Measurements from ENCODE around the gene MAN1B1.

MAN1B1 gene

GRCh38 chr9:137069508-137070091 lies 17.2 kb upstream of the MAN1B1 start:
- DNase-seq, result no peak

- peak; percentile 90 for DNase-seq
Observed at GRCh38 chr9:137070201-137070905, 16.4 kb upstream of the MAN1B1 start, which contains the start of gene SAPCD2. SAPCD2 (minus strand) TSS chr9:137070557; CDS start chr9:137070460, 97 bp downstream.

DNA sequence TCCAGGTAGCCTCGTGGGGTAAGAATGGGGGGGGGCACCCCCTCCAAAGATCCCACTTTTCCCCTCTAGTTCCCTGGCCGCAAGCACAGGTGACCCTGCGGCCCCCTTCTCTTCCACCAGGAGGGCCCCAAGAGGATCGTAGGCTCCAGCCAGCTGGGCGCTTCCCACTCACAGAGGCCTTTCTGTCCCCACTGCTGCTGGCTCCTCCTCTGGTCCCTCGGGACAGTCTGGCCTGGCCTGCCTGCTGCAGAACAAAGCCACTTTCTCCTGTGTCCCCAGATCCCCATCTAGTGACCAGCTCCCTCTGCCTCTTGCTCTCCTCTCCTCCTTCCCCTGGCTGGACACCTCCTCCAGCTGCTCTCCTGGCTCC lies 15.9 kb upstream of the MAN1B1 start:
- no peak for DNase-seq

- DNase-seq, result no peak
Observed at GRCh38 chr9:137071282-137071681, 15.5 kb upstream of the MAN1B1 start.

DNA sequence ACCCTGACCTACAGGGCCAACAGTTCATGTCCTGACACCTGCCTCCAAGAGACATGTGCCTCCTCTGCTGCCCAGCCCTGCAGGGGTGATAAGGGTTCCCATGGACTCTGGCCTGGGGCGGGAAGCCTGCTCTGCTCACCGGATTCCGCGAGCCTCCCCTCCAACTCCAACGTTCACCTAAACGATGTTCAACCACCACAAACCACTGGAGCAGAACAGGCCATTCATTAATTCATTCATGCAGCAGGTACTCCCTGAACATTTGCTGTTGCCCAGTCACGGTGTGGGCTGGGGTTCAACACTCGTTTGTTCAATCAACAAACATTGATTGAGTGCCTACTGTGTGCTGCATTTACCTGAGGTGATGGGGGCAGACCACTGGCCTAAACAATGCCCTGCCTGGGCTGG lies 12.8 kb upstream of the MAN1B1 start:
- DNase-seq, result no peak

- no peak for DNase-seq
Observed at GRCh38 chr9:137074657-137075274, 12.0 kb upstream of the MAN1B1 start.

GRCh38 chr9:137075275-137075775 lies 11.5 kb upstream of the MAN1B1 start:
- no peak for DNase-seq

DNA sequence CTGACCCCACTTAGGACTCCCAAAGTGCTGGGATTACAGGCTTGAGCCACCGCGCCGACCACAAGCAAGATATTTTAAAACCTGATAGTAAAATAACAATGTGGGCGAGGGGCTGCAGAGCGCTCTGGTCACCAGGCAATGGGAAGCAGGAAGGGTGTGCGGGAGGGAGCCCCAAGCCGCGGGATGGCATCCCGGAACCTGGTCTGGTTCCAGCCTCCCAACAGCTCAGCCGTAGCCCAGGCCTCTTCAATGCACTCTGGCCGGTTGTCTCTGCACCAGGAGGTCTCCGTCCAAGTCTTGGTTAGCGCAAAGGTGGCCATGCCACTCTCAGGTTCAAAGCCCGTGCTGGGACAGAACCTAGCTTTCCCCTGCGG lies 10.2 kb upstream of the MAN1B1 start:
- no peak for DNase-seq

DNA sequence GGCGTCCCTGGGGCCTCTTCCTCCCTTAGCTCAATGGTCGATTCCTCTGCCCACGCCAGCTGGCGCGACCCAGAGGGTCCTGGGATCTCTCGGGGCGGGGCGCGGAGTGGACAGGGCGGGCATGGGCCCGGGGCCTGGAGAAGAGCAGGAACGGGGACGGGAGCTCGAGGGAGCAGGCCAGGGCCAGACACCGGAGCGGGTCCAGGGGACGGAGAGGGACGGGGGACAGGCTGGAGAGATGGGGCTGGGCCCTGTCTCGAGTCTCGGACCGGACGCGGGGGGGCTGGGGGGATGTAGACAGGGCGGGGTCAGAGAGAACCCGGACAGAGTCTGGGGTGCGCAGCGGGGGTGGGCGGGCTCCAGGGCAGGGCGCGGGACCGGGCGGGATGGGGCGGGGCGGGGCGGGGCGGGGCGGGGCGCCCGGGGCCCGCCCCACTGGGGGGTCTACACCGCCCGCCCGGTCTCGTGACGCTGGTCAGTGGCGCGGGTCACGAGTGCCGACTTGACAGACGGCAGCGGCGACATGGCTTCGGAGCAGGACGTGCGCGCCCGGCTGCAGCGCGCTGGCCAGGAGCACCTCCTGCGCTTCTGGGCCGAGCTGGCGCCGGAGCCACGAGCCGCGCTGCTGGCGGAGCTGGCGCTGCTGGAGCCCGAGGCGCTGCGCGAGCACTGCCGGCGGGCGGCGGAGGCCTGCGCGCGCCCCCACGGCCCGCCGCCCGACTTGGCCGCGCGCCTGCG lies 9.6 kb upstream of the MAN1B1 start, which contains the start of gene UAP1L1:
Gene UAP1L1 (plus strand): TSS at position 508 of the 738 bp plus-strand sequence. CDS start 16 bp downstream, at position 524.
- DNase-seq, result peak; percentile 68

DNA sequence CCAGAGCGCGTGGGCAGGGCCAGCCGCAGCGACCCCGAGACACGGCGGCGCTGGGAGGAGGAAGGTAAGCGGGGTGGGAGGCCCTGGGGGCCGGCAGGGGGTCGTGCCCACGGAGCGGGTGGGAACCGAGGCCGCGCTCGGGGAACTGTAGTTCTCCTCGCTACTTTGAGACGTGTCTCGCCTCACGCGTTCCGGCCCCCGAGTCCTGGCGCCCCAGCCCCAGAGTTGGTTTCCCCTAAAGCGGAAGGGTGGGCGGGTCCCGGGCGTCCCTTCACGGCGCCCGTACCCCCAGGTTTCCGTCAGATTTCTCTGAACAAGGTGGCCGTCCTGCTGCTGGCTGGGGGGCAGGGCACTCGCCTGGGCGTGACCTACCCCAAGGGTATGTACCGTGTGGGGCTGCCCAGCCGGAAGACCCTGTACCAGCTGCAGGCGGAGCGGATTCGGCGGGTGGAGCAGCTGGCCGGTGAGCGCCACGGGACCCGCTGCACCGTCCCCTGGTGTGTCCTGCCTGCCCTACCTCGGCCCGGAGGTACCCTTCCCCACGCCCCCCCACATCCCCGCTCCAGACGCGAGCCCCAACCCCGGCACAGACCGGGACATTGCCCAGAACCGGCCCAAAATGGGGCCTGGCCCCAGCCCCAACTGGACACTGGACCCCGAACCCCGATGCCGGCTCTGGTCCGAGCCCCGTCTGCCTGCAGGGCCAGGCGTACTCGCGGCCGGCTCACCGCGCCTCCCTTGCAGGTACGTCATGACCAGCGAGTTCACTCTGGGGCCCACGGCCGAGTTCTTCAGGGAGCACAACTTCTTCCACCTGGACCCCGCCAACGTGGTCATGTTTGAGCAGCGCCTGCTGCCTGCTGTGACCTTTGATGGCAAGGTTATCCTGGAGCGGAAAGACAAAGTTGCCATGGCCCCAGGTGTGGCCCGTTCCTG lies 8.8 kb upstream of the MAN1B1 start:
- DNase-seq, result peak; percentile 60

DNA sequence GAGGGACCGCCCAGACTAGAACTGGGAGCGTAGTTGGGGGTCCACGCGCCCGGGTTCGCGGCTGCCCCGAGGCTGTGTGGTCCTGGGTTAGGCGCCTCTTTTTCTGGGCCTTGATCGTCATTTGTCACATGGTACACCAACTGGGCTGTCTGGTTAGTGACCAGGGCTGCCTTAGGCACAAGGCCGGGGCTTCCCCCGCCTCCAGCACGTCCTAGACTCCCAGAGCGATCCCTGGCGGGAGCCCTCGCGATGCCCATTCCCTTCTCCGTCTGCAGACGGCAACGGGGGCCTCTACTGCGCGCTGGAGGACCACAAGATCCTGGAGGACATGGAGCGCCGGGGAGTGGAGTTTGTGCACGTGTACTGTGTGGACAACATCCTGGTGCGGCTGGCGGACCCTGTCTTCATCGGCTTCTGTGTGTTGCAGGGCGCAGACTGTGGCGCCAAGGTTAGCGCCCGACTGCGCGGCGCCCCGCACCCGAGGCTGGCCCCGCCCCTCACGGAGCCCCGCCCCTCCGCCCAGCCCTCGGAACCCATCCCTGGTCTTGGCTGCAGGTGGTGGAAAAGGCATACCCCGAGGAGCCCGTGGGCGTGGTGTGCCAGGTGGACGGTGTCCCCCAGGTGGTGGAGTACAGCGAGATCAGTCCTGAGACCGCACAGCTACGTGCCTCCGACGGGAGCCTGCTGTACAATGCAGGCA lies 7.9 kb upstream of the MAN1B1 start:
- DNase-seq, result no peak

DNA sequence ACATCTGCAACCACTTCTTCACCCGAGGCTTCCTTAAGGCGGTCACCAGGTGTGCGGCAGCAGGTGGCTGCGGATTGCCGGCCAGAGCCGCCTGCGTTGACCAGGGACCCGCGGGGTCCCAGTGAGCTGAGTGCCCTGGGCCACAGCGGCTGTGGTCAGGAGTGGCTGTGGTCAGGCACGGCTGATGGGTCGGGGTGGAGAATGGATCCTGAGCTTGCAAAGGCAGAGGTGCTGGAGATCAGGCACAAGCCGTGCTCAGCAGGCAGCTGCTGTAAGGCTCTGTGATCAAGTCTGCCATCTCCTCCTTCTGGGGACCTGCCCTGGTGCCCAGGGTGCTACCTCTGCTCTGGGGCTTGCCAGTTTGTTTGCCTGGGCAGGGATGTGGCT lies 7.4 kb upstream of the MAN1B1 start:
- DNase-seq, result no peak

GRCh38 chr9:137080260-137081122 lies 6.3 kb upstream of the MAN1B1 start:
- DNase-seq, result no peak

DNA sequence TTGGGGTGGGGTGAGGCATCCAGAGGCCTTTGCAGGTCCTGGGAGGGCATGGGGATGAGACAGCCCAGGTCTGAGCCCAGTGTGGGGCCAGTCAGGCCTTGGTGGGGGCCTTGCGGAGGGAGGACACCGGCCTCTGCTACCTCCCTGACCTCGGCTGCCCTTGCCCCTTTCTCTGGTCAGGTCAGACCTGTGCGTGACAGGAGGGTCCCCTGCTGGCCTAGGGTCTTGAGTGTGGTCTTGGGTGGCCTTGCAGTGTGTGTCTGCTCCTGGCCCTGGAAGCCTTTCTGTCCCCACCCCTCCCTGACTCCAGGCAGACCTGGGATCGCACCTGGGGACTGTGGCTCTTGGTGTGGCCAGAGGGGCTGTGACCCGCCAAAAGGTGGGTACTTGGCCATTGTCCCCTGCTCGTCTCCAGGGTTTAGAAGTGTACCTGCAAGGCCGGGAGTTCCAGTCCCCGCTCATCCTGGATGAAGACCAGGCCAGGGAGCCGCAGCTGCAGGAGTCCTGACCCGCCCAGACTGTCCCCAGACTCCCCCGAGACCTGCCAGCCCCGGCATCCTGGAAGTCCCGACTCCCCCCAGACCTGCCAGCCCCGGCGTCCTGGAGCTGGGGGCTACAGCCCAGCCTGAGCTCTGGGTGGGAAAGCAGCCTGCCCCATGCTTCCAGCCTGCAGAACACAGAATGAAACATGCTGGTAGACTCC lies 4.4 kb upstream of the MAN1B1 start:
- DNase-seq, result no peak

DNA sequence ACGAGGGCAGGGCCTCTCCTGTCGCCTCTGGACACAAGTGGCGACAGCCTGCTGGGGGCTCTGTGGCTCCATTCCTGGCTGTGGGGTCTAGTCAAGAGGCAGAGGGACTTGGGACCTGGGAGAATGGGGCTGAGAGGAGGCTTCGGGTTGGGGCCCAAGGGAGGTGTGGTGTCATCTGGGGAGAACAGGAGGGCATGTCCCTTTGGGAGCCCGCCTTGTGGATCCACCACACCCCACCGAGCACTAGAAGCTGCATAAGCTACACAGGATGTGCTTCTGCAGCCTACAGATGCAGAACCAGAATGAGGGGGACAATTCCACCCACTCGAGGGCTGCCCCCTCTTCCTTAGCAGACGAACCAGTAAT lies 3.9 kb upstream of the MAN1B1 start:
- DNase-seq, result no peak

- DNase-seq, result peak; percentile 44
Observed at GRCh38 chr9:137083394-137084004, 3.3 kb upstream of the MAN1B1 start.

DNA sequence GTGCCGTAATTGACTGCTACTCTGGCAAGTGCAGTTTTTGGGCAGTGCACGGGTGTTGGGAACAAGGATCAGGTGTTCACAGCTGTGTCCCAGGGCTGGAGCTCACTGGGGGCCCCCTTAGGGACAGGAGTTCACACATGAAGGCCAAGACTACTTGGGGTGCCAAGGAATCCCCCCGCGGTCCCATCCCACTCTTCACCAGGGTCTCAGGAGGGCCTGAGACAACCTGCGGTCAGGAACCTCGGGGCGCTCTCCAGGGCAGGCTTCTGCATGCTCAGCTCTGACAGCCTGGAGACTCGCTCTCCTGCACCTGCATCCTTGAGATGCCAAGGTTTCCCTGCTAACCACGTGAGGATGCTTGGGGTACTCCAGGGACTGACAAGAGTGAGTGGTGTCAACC lies 2.3 kb upstream of the MAN1B1 start:
- no peak for DNase-seq

- peak; percentile 46 for DNase-seq
Observed at GRCh38 chr9:137085920-137086530, 760 bp upstream of the MAN1B1 start.

DNA sequence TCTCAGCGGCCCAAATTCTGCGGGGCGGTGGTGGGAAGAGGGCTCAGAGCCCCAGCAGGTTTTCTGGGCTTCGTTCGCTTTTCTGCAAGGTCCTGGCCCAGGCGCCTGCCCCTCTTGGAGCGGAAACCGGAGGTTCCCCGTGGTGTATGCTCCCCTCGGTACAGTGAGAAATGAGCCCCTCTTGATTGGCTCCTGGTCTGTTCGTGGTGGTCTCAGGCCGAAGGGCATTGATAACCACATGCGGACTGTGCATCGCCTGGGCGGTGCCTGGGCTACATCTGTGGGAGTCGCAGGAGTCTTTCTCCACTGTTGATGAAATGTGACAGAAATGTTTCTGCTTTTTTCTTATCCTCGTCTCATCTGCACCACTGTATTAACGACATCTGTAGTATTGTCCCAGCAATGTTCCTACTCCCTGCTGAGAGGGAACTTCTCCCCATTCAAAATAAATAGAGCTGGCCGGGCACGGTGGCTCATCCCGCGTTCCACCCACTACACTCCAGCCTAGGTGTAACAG lies 682 bp downstream of the MAN1B1 start:
- DNase-seq, result no peak

Data from stimulated activated CD4-positive, alpha-beta T cell treated with anti-CD3 and anti-CD28 coated beads, Interleukin-15, amount 100 ng/mL, for 24 hours (primary cell).